Epidermal melanocyte (primary cell): ENCODE measurements around the gene ATP8B4.
A peak's percentile ranks its signal among the peaks of the same experiment; 100 is the strongest.

Experiments
- DNase-seq: peaks from one replicate; pipeline ENCODE4 v3.0.0; 2011; ENCODE audit warnings: low spot score; ENCODE audit not compliant: insufficient read length

Gene ATP8B4

GRCh38 chr15:50024281-50024680, 94.8 kb downstream of the ATP8B4 start:
- DNase-seq = peak; percentile 43

GRCh38 chr15:50018491-50018890, 100.5 kb downstream of the ATP8B4 start:
- DNase-seq = no peak

DNA sequence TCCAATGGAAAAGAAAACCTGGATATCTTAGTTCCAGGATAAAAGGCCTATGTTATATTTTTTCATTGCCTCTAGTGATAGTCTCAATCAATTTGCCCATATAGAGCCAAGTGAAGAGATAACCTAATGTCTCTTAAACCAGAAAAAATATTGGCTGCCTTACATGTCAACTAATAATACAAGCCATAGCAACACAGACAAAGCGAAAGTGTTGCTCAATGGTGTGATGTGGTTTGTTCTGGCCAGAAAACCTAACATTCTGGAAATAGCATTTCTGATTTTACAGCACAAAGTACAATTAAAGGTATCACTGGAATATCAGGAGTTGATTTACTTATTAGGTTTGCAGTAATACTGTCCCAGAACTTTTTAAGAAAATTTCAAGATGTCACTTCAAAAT, 101.5 kb downstream of the ATP8B4 start:
- DNase-seq = no peak

GRCh38 chr15:50016951-50017350, 102.1 kb downstream of the ATP8B4 start:
- no peak for DNase-seq

- no peak for DNase-seq
Observed at GRCh38 chr15:50012790-50013189, 106.2 kb downstream of the ATP8B4 start.

DNA sequence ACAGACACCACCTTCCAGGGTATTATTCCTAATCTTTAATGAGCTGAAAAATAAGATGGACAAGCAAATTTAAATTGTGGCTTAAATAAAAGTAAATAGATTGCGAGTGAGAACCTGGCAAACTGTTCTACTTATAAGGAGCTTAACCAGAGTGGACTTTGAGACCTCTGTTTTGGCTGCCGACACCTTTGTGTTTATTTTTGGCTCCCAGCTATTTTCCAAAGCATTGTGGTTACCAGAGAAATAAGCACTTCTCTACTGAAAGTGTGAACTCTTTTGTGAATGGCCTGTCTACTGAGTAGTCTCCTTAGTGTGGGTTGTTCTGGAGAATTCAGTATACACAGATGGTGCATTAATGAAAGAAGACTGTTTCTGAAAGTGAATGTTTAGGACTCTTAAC, 109.4 kb downstream of the ATP8B4 start:
- DNase-seq = no peak

- peak; percentile 78 for DNase-seq
Observed at GRCh38 chr15:50003786-50004334, 115.2 kb downstream of the ATP8B4 start.

- no peak for DNase-seq
Observed at GRCh38 chr15:49991587-49991986, 127.4 kb downstream of the ATP8B4 start.

- DNase-seq = no peak
Observed at GRCh38 chr15:49990835-49991545, 128.0 kb downstream of the ATP8B4 start.

GRCh38 chr15:49989498-49989897, 129.5 kb downstream of the ATP8B4 start:
- DNase-seq = no peak

DNA sequence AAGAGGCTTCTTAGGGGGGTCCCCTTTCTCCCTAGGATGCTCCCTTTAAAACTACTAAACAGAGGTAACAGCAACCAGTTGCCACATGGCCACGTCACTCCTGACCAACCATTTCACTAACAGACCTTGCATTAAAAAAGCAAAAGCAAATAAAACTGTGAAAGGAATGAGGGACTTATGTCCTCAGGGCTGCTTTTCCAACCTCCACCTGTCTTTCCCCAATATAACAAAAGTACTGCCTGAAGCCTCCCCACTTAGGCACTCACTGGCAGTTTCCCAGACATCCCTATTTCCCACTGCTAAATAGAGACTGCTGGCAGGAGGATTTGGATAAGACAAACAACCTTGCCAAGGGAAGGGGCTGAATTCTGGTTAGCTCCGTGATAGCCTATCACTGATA, 130.3 kb downstream of the ATP8B4 start:
- DNase-seq = no peak

DNA sequence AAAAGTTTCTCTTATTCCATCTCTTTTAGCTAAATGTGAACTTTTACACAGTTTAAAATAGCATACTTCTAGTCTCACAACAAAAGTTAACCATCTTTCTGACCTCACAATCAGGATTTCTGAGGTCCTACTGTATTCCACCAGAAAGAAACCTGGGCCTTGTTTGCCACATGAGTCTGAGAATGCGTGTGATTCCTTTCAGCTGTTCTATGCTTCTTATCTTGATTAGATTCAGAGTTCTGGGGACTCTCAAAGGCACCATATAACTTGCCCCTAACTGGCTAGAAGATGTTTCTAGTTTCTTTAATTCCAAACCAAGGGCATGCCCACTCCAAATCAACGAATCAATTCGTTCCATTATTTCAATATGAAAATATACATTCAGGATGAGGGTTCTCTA, 131.1 kb downstream of the ATP8B4 start:
- no peak for DNase-seq

DNA sequence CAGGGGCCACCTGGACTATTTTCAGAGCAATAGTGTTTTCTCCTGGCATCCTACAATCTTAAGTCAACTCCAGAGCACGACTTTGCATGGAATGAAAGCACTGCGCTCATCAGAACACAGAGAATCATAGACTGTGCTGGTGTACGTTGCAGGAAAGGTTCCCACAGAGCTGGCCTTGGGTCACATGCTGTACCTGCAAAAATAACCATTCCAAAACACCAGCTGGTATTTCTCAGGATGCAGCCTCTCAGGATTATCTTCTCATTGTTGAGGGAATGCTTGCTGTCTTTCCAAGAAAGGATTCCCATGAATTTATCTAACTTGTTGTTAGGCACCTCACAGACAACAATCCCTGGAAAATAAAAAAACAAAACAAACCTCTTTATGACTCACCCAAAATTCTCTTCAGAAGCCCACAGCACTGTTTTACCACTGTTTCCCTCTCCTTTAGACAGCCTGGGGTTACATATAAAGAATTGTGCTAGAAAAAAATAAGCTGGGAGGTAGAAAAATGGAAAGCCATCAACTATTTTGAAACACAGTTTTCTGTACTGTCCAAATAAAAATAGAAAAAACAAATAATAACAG, 131.7 kb downstream of the ATP8B4 start:
- no peak for DNase-seq

DNA sequence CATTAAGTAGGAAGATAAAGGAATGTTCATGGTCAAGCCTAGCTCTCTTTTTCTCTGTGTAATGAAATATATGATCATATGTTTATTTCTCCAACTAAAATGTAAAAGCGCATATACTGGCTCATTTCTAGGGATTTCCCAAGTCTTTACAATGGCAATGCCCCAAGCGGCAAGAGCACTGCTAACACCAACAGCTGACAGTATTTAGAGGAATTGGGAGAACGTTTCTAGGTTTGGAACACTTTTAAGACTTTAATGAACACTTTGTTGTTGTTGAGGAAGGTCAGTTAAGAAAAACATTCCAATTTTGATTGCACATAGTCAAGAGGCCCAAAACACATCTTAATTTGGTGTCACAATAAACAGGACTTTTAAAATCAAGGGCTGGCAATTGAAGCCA, 132.7 kb downstream of the ATP8B4 start:
- DNase-seq = no peak

- DNase-seq = no peak
Observed at GRCh38 chr15:49985463-49985862, 133.6 kb downstream of the ATP8B4 start.

DNA sequence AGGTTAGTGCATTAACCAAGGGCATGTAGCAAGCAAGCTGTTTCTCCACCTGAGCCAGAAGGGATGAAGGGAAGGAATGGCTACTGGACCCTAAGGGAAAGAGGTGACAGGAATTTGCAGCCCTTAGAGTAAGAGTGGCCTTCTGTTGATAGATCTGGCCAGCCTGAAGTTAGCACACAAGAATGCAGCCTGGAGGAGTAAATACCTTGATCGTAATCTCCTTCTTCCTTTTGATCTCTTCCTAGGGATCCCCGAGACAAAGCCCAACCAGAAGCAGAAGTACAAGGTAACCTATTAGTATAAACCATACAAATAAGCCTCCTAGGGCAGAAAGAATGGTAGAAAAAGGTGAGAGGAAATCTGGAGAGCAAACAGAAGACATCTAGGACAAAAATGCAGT, 134.6 kb downstream of the ATP8B4 start:
- no peak for DNase-seq

- no peak for DNase-seq
Observed at GRCh38 chr15:49982584-49982983, 136.4 kb downstream of the ATP8B4 start.

GRCh38 chr15:49979705-49980382, 139.2 kb downstream of the ATP8B4 start:
- DNase-seq = no peak

DNA sequence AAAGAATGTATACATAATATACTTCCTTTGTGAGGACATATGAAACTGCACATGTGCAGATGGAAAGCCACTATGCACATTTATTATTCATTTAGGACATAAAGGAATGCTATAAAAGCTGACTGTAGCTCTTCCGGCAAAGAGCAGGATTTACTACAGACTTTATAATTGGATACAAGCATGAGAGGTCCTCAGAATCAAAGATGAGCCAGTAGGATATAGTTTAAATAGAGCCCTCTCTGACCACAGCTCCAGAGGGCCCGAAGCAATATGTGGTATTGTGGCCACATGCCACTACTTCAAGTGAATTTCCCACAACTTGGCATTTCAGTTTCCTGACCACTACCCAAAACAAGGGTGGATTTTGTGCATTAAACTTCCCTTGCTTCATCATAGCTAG, 140.9 kb downstream of the ATP8B4 start:
- DNase-seq = no peak

DNA sequence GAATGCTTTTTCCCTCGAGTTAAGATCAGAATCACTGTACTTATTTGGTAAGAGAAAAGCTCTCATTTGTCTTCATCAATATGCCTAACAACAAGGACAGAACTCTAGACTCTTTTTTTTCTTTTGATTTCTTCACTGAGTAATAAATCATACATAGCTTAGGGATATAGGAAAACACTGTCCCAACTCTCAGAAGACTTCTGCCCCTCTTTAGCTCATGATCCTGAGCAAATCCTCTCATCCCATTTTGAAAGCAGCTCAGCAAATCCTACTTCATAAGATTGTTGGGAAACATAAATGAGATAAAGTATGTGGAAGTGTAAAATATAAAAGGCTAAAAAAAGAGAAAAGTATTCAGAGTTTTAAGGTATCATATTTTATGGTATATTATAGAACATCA, 141.7 kb downstream of the ATP8B4 start:
- no peak for DNase-seq

- DNase-seq = no peak
Observed at GRCh38 chr15:49964551-49964950, 154.5 kb downstream of the ATP8B4 start.

GRCh38 chr15:49964061-49964460, 155.0 kb downstream of the ATP8B4 start:
- DNase-seq = no peak
